Skeletal muscle satellite cell (primary cell): ENCODE data around the gene PRKACA.
"Not testable (repeated sequence)": the region's sequence is repeated elsewhere in the genome, so short reads cannot be mapped to it uniquely, and the experiment has no call there.

Source experiments
- H3K27me3 ChIP-seq: 2 replicates; pipeline ENCODE4 v1.7.0; 2013; ENCODE audit warnings: low read length; ENCODE audit not compliant: control insufficient read depth, insufficient read depth
- H3K36me3 ChIP-seq: 2 replicates; pipeline ENCODE4 v1.7.0; 2013; ENCODE audit warnings: mild to moderate bottlenecking, control low read depth, low read length; ENCODE audit not compliant: insufficient read depth
- H3K4me1 ChIP-seq: 2 replicates; pipeline ENCODE4 v1.7.0; 2013; ENCODE audit warnings: low read length; ENCODE audit not compliant: control insufficient read depth, insufficient read depth
- H3K4me2 ChIP-seq: 2 replicates; pipeline ENCODE4 v1.7.0; 2013; ENCODE audit warnings: mild to moderate bottlenecking, low read length
- H3K4me3 ChIP-seq: 2 replicates; pipeline ENCODE4 v1.7.0; 2013; ENCODE audit warnings: low read length
- H3K9ac ChIP-seq: 2 replicates; pipeline ENCODE4 v1.7.0; 2013; ENCODE audit warnings: mild to moderate bottlenecking, low read depth, low read length, moderate library complexity
- H3K9me3 ChIP-seq: replicated peaks from 2 replicates; pipeline ENCODE4 v1.7.0; 2013; ENCODE audit warnings: mild to moderate bottlenecking, control low read depth, low read length

PRKACA gene

GRCh38 chr19:14056741-14057356, 60.7 kb downstream of the PRKACA start:
- Histone ChIP-seq H3K27me3 (peaks cover 34% of the 10 kb centered on the region), H3K9ac (no peak overlapping the region), H3K9me3 (no peaks in the 10 kb centered on the region), H3K4me3 (no peak overlapping the region), H3K4me2 (peak overlapping the region; percentile 64), H3K36me3 (no peaks in the 10 kb centered on the region), H3K4me1 (no peaks in the 10 kb centered on the region)

- Histone ChIP-seq H3K9ac (no peak overlapping the region), H3K36me3 (no peaks in the 10 kb centered on the region), H3K4me2 (no peak overlapping the region), H3K27me3 (peaks cover 30% of the 10 kb centered on the region), H3K9me3 (no peaks in the 10 kb centered on the region), H3K4me1 (no peaks in the 10 kb centered on the region), H3K4me3 (no peak overlapping the region)
These were observed 61.4 kb downstream of the PRKACA start for GRCh38 chr19:14056069-14056666.

- Histone ChIP-seq H3K4me3 (no peak overlapping the region), H3K36me3 (no peaks in the 10 kb centered on the region), H3K4me2 (no peak overlapping the region), H3K9ac (no peak overlapping the region), H3K4me1 (no peaks in the 10 kb centered on the region), H3K9me3 (no peaks in the 10 kb centered on the region), H3K27me3 (peaks cover 25% of the 10 kb centered on the region)
These were observed 62.2 kb downstream of the PRKACA start for GRCh38 chr19:14055396-14055795.

DNA sequence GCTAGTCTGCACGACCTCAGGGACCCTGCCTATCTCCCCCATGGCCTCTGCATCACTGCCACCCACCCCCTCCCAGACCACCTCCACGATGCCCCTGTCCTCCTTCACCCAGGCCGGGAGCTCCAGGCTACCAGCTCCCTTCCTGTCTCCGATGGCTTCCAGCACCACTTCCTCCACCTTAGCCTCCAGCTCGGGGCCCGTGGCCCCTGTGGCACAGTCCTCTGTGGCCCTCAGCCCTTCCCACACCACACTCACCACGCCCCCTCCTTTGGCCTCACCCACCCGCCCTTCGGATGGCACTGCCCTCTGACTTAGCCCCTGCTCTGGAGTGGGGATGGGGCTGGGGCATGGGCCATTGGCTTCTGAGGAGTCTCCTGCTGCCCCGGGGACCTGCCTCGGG, 62.8 kb downstream of the PRKACA start:
- Histone ChIP-seq H3K36me3 (no peaks in the 10 kb centered on the region), H3K4me1 (no peaks in the 10 kb centered on the region), H3K9ac (no peak overlapping the region), H3K4me3 (no peak overlapping the region), H3K4me2 (no peak overlapping the region), H3K27me3 (peaks cover 18% of the 10 kb centered on the region), H3K9me3 (no peaks in the 10 kb centered on the region)

DNA sequence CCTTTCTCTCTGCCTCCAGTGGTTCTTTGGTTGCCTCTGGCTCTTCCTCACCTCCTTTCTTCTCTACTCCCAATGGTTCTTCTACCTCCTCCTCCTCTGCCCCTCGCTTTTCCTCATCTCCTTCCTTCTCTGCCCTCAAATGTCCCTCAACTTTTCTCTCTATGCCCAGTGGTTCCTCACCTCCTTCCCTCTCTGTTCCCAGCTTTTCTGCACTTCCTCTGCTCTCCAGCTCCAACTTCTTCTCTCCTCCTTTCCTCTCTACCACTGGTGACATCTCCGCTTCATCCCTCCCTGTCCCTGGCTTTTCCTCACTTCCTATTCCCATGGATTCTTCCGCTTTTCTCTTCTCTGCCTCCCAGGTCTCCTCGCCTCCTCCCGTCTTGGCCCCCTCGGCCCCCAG, 63.5 kb downstream of the PRKACA start:
- peaks cover 12% of the 10 kb centered on the region for H3K27me3 ChIP-seq
- no peak overlapping the region for H3K4me3 ChIP-seq
- H3K9me3 ChIP-seq: no peaks in the 10 kb centered on the region
- H3K9ac ChIP-seq: no peak overlapping the region
- no peak overlapping the region for H3K4me2 ChIP-seq
- H3K36me3 ChIP-seq: no peaks in the 10 kb centered on the region
- no peaks in the 10 kb centered on the region for H3K4me1 ChIP-seq

DNA sequence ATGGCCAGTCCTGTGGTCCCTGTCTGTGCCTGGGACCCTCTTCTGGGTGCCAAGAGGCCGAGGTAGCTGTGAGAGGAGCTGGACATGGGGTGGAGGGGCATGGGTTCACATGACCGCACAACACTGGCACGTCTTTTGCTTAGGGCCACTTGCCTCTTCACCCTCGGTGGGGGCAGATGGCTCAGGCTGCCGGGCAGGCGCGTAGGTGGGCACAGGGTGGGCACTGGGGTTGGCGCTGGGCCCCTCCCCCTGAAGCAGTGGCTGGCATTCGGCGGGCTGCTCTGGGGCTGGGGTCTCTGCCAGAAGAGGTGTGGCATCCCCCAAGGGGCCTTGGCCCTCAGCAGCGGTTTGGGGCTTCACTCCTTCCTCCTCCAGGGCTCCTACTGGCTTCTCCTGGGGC, 64.1 kb downstream of the PRKACA start:
- no peaks in the 10 kb centered on the region for H3K4me1 ChIP-seq
- H3K36me3 ChIP-seq: no peaks in the 10 kb centered on the region
- H3K9ac ChIP-seq: no peak overlapping the region
- no peak overlapping the region for H3K4me3 ChIP-seq
- no peaks in the 10 kb centered on the region for H3K9me3 ChIP-seq
- H3K27me3 ChIP-seq: peaks cover 6% of the 10 kb centered on the region
- no peak overlapping the region for H3K4me2 ChIP-seq

DNA sequence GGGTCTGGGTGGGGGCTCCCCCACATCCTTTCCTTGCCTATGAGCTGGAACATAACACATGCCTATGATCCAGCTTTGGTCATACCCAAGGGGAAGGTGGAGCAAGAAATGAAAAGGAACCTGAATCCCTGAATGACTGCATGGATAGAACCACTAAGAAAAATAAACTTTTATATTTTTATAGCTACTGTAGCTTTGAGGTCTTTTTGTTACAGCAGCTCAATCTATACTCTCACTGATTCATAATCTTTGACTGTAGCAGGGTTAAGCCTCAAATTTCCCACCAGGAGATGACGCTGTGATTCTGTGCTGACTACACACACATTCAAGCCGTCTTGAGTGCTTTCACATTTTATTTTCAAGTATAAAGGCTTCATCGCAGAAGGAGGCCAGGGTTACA, 64.5 kb downstream of the PRKACA start:
- H3K9ac ChIP-seq: no peak overlapping the region
- H3K4me3 ChIP-seq: no peak overlapping the region
- no peak overlapping the region for H3K4me2 ChIP-seq
- no peaks in the 10 kb centered on the region for H3K36me3 ChIP-seq
- H3K27me3 ChIP-seq: peaks cover under 1% of the 10 kb centered on the region
- no peaks in the 10 kb centered on the region for H3K4me1 ChIP-seq
- no peaks in the 10 kb centered on the region for H3K9me3 ChIP-seq

- H3K4me1 ChIP-seq: no peaks in the 10 kb centered on the region
- no peak overlapping the region for H3K9ac ChIP-seq
- no peak overlapping the region for H3K4me3 ChIP-seq
- H3K4me2 ChIP-seq: no peak overlapping the region
- H3K9me3 ChIP-seq: no peaks in the 10 kb centered on the region
- H3K27me3 ChIP-seq: no peaks in the 10 kb centered on the region
- no peaks in the 10 kb centered on the region for H3K36me3 ChIP-seq
These were observed 65.1 kb downstream of the PRKACA start for GRCh38 chr19:14052470-14052869.

DNA sequence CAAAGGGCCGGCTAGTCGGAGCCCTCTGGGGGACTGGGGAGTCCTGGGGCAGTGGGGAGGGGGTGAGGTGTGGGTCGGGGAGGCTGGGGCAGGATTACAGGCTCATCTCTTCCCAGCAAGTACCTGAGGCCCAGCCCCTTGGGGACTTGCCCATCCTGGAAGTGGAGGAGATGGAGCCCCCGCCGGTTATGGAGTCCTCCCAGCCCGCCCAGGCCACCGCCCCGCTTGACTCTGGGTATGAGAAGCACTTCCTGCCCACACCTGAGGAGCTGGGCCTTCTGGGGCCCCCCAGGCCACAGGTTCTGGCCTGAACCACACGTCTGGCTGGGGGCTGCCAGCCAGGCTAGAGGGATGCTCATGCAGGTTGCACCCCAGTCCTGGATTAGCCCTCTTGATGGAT, 65.6 kb downstream of the PRKACA start:
- Histone ChIP-seq H3K27me3 (no peaks in the 10 kb centered on the region), H3K4me2 (no peak overlapping the region), H3K4me3 (no peak overlapping the region), H3K9ac (no peak overlapping the region), H3K9me3 (no peaks in the 10 kb centered on the region), H3K36me3 (no peaks in the 10 kb centered on the region), H3K4me1 (no peaks in the 10 kb centered on the region)

DNA sequence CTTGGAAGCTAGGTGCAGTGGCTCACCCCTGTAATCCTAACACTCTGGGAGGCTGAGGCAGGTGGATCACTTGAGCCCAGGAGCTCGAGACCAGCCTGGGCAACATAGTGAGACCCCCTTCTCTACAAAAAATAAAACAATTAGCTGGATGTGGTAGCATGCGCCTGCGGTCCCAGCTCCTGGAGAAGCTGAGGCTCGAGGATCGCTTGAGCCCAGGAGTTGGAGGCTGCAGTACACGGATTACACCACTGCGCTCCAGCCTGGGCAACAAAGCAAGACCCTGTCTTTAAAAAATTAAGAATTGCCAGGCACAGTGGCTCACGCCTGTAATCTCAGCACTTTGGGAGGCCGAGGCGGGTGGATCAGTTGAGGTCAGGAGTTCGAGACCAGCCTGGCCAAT, 66.6 kb downstream of the PRKACA start:
- not testable (repeated sequence) for H3K4me3 ChIP-seq, H3K4me1 ChIP-seq, H3K9me3 ChIP-seq, H3K4me2 ChIP-seq, H3K36me3 ChIP-seq, H3K9ac ChIP-seq, H3K27me3 ChIP-seq

DNA sequence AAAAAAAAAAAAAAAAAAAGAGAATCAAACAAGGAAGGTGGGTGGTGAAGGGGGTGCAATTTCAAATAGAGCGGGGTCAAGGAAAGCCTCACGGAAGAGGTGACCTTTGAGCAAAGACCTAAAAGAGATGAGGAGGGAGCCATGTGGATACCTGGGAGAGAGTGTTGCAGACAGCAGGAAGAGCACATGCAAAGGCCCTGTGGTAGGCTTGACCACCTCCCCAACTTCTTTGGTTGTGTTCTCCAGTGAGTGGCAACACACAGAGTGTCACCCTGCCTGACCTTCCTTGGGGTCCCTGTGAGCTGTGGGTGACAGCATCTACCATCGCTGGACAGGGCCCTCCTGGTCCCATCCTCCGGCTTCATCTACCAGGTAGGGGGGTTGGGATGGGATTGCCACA, 67.0 kb downstream of the PRKACA start:
- no peak overlapping the region for H3K9ac ChIP-seq
- no peaks in the 10 kb centered on the region for H3K9me3 ChIP-seq
- no peaks in the 10 kb centered on the region for H3K36me3 ChIP-seq
- H3K4me1 ChIP-seq: no peaks in the 10 kb centered on the region
- H3K4me2 ChIP-seq: no peak overlapping the region
- H3K27me3 ChIP-seq: no peaks in the 10 kb centered on the region
- H3K4me3 ChIP-seq: no peak overlapping the region

DNA sequence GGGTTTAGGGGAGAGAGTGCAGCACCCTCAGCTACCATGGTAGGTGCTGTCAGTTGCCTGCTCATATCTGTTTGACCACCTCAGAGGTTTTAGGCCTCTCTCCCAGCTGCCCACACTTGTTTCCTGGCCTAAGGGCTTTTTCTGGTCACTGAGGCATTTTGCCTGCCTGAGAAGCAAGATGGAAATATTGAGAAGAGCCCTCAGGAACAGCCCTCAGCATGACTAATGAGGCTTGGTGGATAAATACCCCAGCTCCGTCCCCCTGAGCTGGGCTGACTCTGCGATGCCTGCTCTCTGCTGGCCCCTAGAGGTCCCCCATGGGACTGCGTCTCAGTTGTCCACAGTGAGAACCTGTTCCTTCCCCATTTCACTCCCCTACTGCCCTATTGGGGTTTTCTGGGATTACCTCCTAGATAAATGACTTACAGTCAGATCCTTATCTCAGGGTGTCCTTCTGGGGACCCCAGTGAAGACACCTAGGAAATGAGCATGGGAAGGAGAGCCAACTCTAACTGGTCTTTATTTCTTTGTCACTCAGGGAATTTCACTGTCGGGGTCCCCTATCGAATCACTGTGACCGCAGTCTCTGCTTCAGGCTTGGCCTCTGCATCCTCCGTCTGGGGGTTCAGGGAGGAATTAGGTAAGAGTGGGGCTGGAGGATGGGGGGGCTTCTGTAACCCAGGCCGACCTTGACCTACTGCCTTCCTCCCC, 69.0 kb downstream of the PRKACA start:
- H3K9ac ChIP-seq: no peak overlapping the region

More for the DNA sequence above, 69.0 kb downstream of the PRKACA start:
- H3K9me3 ChIP-seq: no peaks in the 10 kb centered on the region
- no peak overlapping the region for H3K4me3 ChIP-seq
- no peak overlapping the region for H3K4me2 ChIP-seq
- no peaks in the 10 kb centered on the region for H3K36me3 ChIP-seq
- no peaks in the 10 kb centered on the region for H3K4me1 ChIP-seq
- H3K27me3 ChIP-seq: no peaks in the 10 kb centered on the region
